IMR-90 (cell line): ENCODE data around the gene LDAH. TPM values are rescaled to one million over a fixed set of nuclear protein-coding genes. Genes with fewer than 3 reads are reported as not detected.

Experiments
- ATAC-seq: fragments of 200-7000 bp; cut with Tn5 transposase; 2 replicates; pipeline ENCODE4 v1.9.1; 2020; ENCODE audit warnings: low read depth, mild to moderate bottlenecking, moderate library complexity
- BruUV-seq: library from RNA; stranded (reverse); fragments of 400-500 nt; replicated peaks from 2 replicates; lab custom pipeline; 2021; lab: Mats Ljungman, UMichigan
- CTCF ChIA-PET: fragments of 300-600 bp; formaldehyde crosslinking; extraction: SDS; loops from one replicate; lab custom pipeline; 2021; ENCODE audit warnings: antibody characterized with exemption; lab: Yijun Ruan, JAX
- POLR2A ChIA-PET: fragments of 300-600 bp; sonication (Branson Sonifier 250); formaldehyde crosslinking; loops from one replicate; lab custom pipeline; 2022; ENCODE audit warnings: antibody characterized with exemption; ENCODE audit not compliant: unreplicated experiment; lab: Charles Lee
- DNase-seq: peaks from one replicate; pipeline ENCODE4 v3.0.0; 2013
- H2AFZ ChIP-seq: replicated peaks from 2 replicates; pipeline ENCODE3; 2013; ENCODE audit warnings: low read length, mild to moderate bottlenecking; ENCODE audit not compliant: poor library complexity
- H2AK5ac ChIP-seq: 2 replicates; pipeline ENCODE4 v1.6.1; 2013; ENCODE audit warnings: low read depth, low read length, inconsistent platforms
- H2AK9ac ChIP-seq: replicated peaks from 2 replicates; pipeline ENCODE3; 2013; ENCODE audit warnings: mild to moderate bottlenecking, low read depth, low read length, moderate library complexity; ENCODE audit not compliant: poor library complexity
- H2BK120ac ChIP-seq: 2 replicates; pipeline ENCODE4 v1.6.1; 2013; ENCODE audit warnings: low read depth, low read length, inconsistent platforms
- H2BK15ac ChIP-seq: 3 replicates; pipeline ENCODE4 v1.6.1; 2013; ENCODE audit warnings: low read depth, low read length, inconsistent platforms
- H2BK20ac ChIP-seq: 2 replicates; pipeline ENCODE4 v1.6.1; 2013; ENCODE audit warnings: low read depth, mild to moderate bottlenecking, inconsistent platforms, low read length, moderate library complexity
- H2BK5ac ChIP-seq: 2 replicates; pipeline ENCODE4 v1.6.1; 2013; ENCODE audit warnings: mild to moderate bottlenecking, low read depth, low read length, inconsistent platforms; ENCODE audit not compliant: poor library complexity, severe bottlenecking
- H3K14ac ChIP-seq: replicated peaks from 2 replicates; pipeline ENCODE4 v1.6.1; 2013; ENCODE audit warnings: low read depth, low read length, inconsistent platforms
- H3K18ac ChIP-seq: 2 replicates; pipeline ENCODE4 v1.6.1; 2013; ENCODE audit warnings: low read depth, low read length, control low read depth
- H3K23ac ChIP-seq: 2 replicates; pipeline ENCODE4 v1.6.1; 2013; ENCODE audit warnings: low read depth, low read length, inconsistent platforms
- H3K27ac ChIP-seq: 2 replicates; pipeline ENCODE4 v1.5.1; 2013; ENCODE audit warnings: mild to moderate bottlenecking, control low read depth, low read length; ENCODE audit not compliant: insufficient read depth
- H3K27me3 ChIP-seq: 2 replicates; pipeline ENCODE4 v1.6.1; 2013; ENCODE audit warnings: low read length; ENCODE audit not compliant: control insufficient read depth, insufficient read depth
- H3K36me3 ChIP-seq: 2 replicates; pipeline ENCODE4 v1.6.1; 2013; ENCODE audit warnings: low read length, mixed read lengths; ENCODE audit not compliant: control insufficient read depth, insufficient read depth
- H3K4ac ChIP-seq: 2 replicates; pipeline ENCODE4 v1.6.1; 2013; ENCODE audit warnings: low read depth, low read length, inconsistent platforms
- H3K4me1 ChIP-seq: 2 replicates; pipeline ENCODE4 v1.6.1; 2013; ENCODE audit warnings: low read length, mixed read lengths; ENCODE audit not compliant: control insufficient read depth, insufficient read depth
- H3K4me2 ChIP-seq: 2 replicates; pipeline ENCODE4 v1.6.1; 2013; ENCODE audit warnings: low read depth, mild to moderate bottlenecking, control low read depth, low read length, moderate library complexity
- H3K4me3 ChIP-seq: 2 replicates; pipeline ENCODE4 v1.5.1; 2013; ENCODE audit warnings: low read depth, mild to moderate bottlenecking, control low read depth, low read length, moderate library complexity; ENCODE audit not compliant: insufficient read depth
- H3K56ac ChIP-seq: 2 replicates; pipeline ENCODE4 v1.6.1; 2013; ENCODE audit warnings: low read length, inconsistent platforms; ENCODE audit not compliant: insufficient read depth; ENCODE audit errors: extremely low read depth
- H3K79me1 ChIP-seq, 2 experiments: 2 replicates each; pipeline ENCODE4 v1.6.1; 2013; ENCODE audit warnings: low read length in 2 of 2, inconsistent platforms in 1 of 2, low read depth in 1 of 2
- H3K9ac ChIP-seq: 2 replicates; pipeline ENCODE4 v1.6.1; 2013; ENCODE audit warnings: low read depth, low read length, control low read depth
- H3K9me1 ChIP-seq: 2 replicates; pipeline ENCODE4 v1.6.1; 2013; ENCODE audit warnings: low read length, inconsistent platforms; ENCODE audit not compliant: insufficient read depth
- H3K9me3 ChIP-seq: 2 replicates; pipeline ENCODE4 v1.6.1; 2013; ENCODE audit warnings: low read length; ENCODE audit not compliant: control insufficient read depth, insufficient read depth
- H4K20me1 ChIP-seq: 2 replicates; pipeline ENCODE4 v1.6.1; 2013; ENCODE audit warnings: low read length, inconsistent platforms; ENCODE audit not compliant: insufficient read depth
- H4K5ac ChIP-seq: 2 replicates; pipeline ENCODE4 v1.6.1; 2013; ENCODE audit warnings: mild to moderate bottlenecking, low read depth, low read length, control low read depth
- H4K8ac ChIP-seq, 2 experiments: 2 replicates each; pipeline ENCODE4 v1.6.1; 2013; ENCODE audit warnings: low read depth in 2 of 2, low read length in 2 of 2, control low read depth in 1 of 2, inconsistent platforms in 1 of 2
- H4K91ac ChIP-seq: 2 replicates; pipeline ENCODE4 v1.6.1; 2013; ENCODE audit warnings: low read depth, low read length, inconsistent platforms; ENCODE audit not compliant: insufficient read depth
- WGBS, 2 experiments: methylation state at CpG; one replicate each; pipeline versions ENCODE4 v1.1.5 to v1.1.7; 2013; ENCODE audit warnings: missing lambda C conversion rate in 2 of 2; ENCODE audit not compliant: insufficient read length in 1 of 2; ENCODE audit errors: extremely low coverage in 2 of 2; 5-methylcytosine and 5-hydroxymethylcytosine counted together
- dilution Hi-C: fragments of 300-500 bp; cut with HindIII; formaldehyde crosslinking; loops from one replicate; pipeline ENCODE4 v1.14.3; 2018; ENCODE audit warnings: low sequenced_read_pairs; ENCODE audit not compliant: unreplicated experiment
- in situ Hi-C: fragments of 300-500 bp; cut with MboI; formaldehyde crosslinking; loops from 3 replicates; pipeline ENCODE4 v1.14.3; 2019; ENCODE audit warnings: low sequenced_read_pairs, inconsistent platforms, mixed read lengths
- intact Hi-C: fragments of 100-400 bp; cut with micrococcal nuclease; formaldehyde crosslinking; loops from 2 replicates; pipeline ENCODE4 v1.10.0; 2022
- polyA plus RNA-seq, 3 experiments: library from polyadenylated mRNA; depleted of rRNA; stranded (reverse); fragments of >200 nt; gene quantifications; 2 replicates each; pipeline ENCODE4 v1.2.3, GENCODE V29; 2012; ENCODE audit warnings: low replicate concordance in 1 of 3
- total RNA-seq: library from RNA; depleted of rRNA; stranded (reverse); fragments of >200 nt; gene quantifications from 2 replicates; pipeline ENCODE4 v1.2.3, GENCODE V29; 2012
- TF ChIP-seq, protein P1 (sequence below): fragments of 150-350 bp; IDR thresholded peaks from 2 replicates; pipeline ENCODE4 v1.6.1; 2016; ENCODE audit warnings: low read depth, mild to moderate bottlenecking, low read length, moderate library complexity, borderline replicate concordance
- TF ChIP-seq, protein P2 (sequence below): fragments of 150-350 bp; IDR thresholded peaks from 2 replicates; pipeline ENCODE4 v1.6.1; 2017; ENCODE audit warnings: mild to moderate bottlenecking, antibody characterized with exemption, low read length, low read depth

Gene LDAH
- total and polyA plus RNA-seq, 2 of the 4 experiments (the other 2 are of a cell fraction): 12.1 to 31.7 TPM

DNA sequence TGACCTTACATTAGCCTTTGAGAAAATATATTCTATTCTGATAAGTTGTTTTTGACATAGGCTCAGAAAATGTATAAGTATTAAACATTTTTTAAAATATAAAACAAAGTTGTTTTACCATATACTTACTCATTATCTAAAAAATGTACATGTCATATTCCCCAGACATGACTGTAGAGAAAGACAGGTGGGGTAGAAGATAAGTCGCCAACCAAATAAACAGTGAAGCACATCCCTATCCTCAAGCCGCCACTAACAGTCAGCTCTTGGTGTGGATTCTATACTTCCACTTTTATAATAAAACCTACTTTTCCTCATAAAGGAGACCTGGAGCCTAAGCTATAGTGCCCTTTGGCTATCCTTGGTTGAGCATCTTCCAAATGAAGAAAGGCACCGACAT is 129.6 kb downstream of the LDAH start:
- no peak overlapping the region for H3K4me3 ChIP-seq
- no peak overlapping the region for H2AFZ ChIP-seq
- H3K9me1 ChIP-seq: no peaks in the 10 kb centered on the region; the same call in 1 of the 2 replicates
- BruUV-seq: no TSS peak
- H3K4me2 ChIP-seq: no peak overlapping the region
- no peak overlapping the region for H3K23ac ChIP-seq
- no peaks in the 10 kb centered on the region for H3K79me1 ChIP-seq
- H4K5ac ChIP-seq: no peak overlapping the region
- TF ChIP-seq, protein P1, sequence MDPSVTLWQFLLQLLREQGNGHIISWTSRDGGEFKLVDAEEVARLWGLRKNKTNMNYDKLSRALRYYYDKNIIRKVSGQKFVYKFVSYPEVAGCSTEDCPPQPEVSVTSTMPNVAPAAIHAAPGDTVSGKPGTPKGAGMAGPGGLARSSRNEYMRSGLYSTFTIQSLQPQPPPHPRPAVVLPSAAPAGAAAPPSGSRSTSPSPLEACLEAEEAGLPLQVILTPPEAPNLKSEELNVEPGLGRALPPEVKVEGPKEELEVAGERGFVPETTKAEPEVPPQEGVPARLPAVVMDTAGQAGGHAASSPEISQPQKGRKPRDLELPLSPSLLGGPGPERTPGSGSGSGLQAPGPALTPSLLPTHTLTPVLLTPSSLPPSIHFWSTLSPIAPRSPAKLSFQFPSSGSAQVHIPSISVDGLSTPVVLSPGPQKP: no peak
- TF ChIP-seq, protein P2, sequence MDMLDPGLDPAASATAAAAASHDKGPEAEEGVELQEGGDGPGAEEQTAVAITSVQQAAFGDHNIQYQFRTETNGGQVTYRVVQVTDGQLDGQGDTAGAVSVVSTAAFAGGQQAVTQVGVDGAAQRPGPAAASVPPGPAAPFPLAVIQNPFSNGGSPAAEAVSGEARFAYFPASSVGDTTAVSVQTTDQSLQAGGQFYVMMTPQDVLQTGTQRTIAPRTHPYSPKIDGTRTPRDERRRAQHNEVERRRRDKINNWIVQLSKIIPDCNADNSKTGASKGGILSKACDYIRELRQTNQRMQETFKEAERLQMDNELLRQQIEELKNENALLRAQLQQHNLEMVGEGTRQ: no peak
- no peak overlapping the region for H2BK15ac ChIP-seq
- no peak overlapping the region for H2AK9ac ChIP-seq
- H4K20me1 ChIP-seq: no peaks in the 10 kb centered on the region
- no peaks in the 10 kb centered on the region for H3K9me3 ChIP-seq
- in situ Hi-C loops: no loop called here
- CTCF ChIA-PET: interaction anchor here (1.3 kb wide), 1 partner anchor 32 kb away, joined by 6 read pairs; no protein-coding TSS in a partner anchor
- H3K18ac ChIP-seq: no peak overlapping the region
- 0 out of 2 replicates have a peak, but pooled peaks cover 3% of the 10 kb centered on the region for H3K4me1 ChIP-seq
- H2BK20ac ChIP-seq: no peak overlapping the region
- dilution Hi-C loops: loop anchor here (25.0 kb wide), 1 partner anchor 244 kb away; no protein-coding TSS in a partner anchor
- H3K56ac ChIP-seq: no peak overlapping the region
- POLR2A ChIA-PET: no interaction called here
- no peak for ATAC-seq
- no peak overlapping the region for H2BK120ac ChIP-seq
- H4K91ac ChIP-seq: no peak overlapping the region
- no peak overlapping the region for H2BK5ac ChIP-seq
- intact Hi-C loops: loop anchor here (5.0 kb wide), 1 partner anchor 59 kb away; no protein-coding TSS in a partner anchor
- DNase-seq: no peak
- H3K14ac ChIP-seq: no peak overlapping the region
- H4K8ac ChIP-seq: no peak overlapping the region
- no peak overlapping the region for H3K4ac ChIP-seq
- H3K36me3 ChIP-seq: peaks cover 1% of the 10 kb centered on the region; the same call in 1 of the 2 replicates
- no peaks in the 10 kb centered on the region for H3K27me3 ChIP-seq
- no peak overlapping the region for H3K27ac ChIP-seq
- H2AK5ac ChIP-seq: no peak overlapping the region
- no peak overlapping the region for H3K9ac ChIP-seq
- WGBS, 2 experiments: 82% methylated on average over 1 of the region's 3 CpGs; no CpG with 5 or more reads in 1 of the 2 experiments
